Measurements from ENCODE around the gene PARD3. TPM values are rescaled to one million over a fixed set of nuclear protein-coding genes. Genes with fewer than 3 reads are reported as not detected.
"Not testable (repeated sequence)": the region's sequence is repeated elsewhere in the genome, so short reads cannot be mapped to it uniquely, and the experiment has no call there.

PARD3 gene
- total RNA-seq, 1 donor from 2014 or later = 39.6 TPM

DNA sequence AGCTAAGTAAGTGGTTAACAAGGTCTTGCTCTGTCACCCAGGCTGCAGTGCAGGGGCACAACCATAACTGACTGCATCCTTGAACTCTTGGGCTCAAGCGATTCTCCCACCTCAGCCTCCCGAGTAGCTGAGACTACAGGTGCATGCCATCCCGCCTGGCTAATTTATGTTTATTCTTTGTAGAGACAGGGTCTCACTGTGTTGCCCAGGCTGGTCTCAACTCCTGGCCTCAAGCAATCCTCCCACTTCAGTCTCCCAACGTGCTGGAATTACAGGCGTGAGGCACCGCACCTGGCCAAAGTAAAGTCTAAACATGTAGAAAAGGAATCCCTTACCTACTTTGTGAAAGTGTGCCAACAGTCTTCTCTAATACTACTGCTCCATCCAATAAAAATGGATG, 17.9 kb downstream of the PARD3 start:
- DNase-seq (ENCODE audit: low spot score) = no peak

DNA sequence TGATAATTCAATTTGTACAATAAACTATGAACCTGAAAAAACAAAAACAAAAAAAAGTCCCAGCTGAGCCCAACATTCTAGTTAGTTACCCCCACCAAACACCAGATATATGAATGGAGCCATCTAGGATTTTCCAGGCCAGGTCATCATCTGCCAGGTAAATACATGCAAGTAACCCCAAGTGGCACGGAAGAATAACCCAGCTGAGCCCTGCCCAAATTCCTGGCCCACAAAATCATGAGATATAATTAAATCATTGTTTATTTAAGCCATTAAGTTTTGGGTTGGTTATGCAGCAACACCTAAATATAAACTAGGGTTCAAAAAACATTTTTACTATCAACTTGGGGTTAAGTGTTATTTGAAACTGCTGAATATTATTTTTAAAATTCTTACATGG, 19.0 kb downstream of the PARD3 start:
- DNase-seq (ENCODE audit: low spot score) = no peak

- no peak for DNase-seq (ENCODE audit: low spot score)
These were observed 19.8 kb downstream of the PARD3 start for GRCh38 chr10:34795334-34795733.

DNA sequence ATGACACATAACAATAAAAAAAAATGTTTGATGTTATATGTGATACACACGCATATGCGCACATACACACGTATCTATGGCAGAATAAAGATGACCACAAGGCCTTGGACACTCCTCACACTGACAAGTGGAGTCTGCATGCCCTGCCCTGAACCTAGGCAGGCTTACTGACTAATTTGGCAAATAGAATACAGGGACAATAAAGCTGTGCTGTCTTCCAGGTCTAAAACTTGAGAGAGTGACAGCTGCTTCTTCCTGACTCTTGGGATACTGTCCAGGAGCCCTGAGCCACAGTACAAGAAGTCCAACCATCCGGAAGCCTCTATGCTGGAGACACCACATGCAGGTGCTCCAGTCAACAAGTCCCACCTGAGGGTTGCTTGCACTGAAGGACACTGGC, 20.3 kb downstream of the PARD3 start:
- DNase-seq (ENCODE audit: low spot score) = no peak

- not testable (repeated sequence) for DNase-seq (ENCODE audit: low spot score)
These were observed 21.5 kb downstream of the PARD3 start for GRCh38 chr10:34793581-34793980.

GRCh38 chr10:34792881-34793280, 22.2 kb downstream of the PARD3 start:
- no peak for DNase-seq (ENCODE audit: low spot score)

DNA sequence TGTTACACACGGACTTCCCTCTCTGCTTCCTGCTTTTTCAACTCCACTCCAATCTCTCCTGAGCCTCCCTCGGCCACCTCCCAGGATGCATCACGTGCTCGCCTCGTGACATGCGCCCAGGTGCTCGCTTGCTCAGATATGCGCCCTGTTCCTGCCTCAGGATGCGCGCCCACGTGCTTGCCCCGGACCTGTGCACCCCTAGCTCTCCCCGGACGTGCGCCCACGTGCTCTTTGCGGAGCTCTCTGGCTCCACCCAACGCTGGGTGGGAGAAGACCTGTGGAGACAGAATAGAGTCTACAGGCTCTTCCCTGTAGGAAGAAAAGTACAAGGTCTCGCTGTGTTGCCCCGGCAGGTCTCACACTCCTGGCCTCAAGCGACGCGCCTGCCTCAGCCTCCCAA, 23.1 kb downstream of the PARD3 start:
- no peak for DNase-seq (ENCODE audit: low spot score)

GRCh38 chr10:34791228-34791627, 23.9 kb downstream of the PARD3 start:
- DNase-seq (ENCODE audit: low spot score) = no peak

DNA sequence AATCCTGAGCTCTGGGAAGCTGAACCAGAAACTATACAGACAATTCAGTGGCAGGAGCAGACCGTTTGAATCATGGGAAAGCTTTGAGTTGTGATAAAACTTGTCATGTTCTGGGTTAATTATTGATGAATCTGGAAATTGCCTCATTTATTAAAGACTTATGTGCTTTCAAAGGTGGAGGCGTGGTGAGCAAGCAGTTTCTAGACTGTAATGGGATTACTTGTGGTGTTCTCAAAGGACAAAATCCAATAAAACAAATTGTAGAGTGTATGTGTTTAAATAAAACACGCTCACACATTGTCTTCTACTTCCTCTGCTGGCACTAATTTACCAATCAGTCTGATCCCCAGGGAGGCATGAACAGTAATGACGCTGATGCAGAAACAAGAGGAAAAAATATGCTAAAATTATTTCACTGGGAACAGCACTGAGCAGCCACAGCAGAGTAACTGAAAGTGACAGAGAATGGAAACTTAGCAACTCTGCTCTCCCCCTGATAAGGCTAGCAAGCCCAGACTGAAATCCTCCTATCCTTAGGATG, 25.1 kb downstream of the PARD3 start:
- DNase-seq (ENCODE audit: low spot score) = peak; percentile 34

DNA sequence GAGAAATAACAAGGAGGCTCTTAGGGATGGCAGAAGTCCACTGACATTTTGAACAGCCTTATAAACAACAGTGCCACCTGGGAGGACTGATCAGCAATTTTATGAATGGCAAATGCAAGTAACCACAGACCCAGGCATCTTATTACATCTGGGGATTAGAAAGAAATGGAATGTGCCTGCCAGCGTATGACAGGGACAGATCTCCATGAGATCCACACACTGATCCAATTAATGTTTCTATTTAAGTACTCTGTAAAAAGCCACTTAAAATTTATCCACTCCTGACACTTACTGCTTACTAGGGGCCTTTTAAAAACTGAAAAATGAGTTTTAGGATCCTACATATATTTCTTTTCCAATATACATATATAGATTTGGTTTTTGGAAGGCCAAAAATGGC, 28.6 kb downstream of the PARD3 start:
- no peak for DNase-seq (ENCODE audit: low spot score)

GRCh38 chr10:34781711-34782110, 33.4 kb downstream of the PARD3 start:
- DNase-seq (ENCODE audit: low spot score) = no peak

- no peak for DNase-seq (ENCODE audit: low spot score)
These were observed 34.2 kb downstream of the PARD3 start for GRCh38 chr10:34780818-34781380.

DNA sequence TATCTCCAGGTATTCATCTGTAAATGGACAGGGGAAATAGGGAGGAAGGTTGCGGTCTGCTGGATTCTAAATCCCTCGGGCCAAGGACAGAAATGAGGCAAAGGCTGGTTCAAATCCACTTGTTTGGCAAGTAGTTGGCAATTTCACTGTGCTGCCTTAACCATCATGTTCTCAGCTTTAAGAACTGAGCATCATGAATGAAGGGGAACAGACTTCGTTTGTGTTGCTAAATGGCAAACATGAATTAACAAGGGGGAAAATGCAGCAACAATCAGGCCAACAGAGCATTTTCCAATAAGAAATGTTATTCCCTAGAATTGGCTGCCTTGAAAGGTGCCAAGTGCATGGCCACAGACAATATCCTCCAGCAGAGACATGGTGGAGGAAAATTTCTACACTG, 36.9 kb downstream of the PARD3 start:
- no peak for DNase-seq (ENCODE audit: low spot score)

GRCh38 chr10:34776090-34776690, 38.9 kb downstream of the PARD3 start:
- DNase-seq (ENCODE audit: low spot score) = no peak

DNA sequence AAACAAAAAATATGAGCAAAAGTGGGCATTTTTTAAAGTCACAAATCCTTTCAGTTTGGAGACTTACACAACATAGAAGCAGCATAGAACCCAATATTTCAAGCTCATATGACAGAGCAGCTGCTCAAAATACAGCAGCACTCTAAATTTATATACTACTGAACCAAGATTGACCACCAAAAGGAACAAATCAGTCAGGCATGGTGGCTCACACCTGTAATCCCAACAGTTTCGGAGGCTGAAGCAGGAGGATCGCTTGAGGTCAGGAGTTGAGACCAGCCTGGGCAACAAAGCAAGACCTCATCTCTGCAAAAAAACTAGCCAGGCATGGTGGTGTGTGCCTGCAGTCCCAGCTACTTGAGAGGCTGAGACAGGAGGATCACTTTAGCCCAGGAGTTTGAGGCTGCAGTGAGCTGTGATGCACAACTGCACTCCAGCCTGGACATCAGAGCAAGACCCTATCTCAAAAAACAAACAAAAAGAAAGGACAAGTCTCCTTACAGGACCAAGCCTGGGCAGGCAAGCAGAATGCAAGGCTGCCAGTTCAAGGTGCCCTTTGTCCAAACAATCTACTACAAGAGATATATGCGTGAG, 40.0 kb downstream of the PARD3 start:
- no peak for DNase-seq (ENCODE audit: low spot score)

GRCh38 chr10:34773636-34774630, 41.2 kb downstream of the PARD3 start:
- no peak for DNase-seq (ENCODE audit: low spot score)

DNA sequence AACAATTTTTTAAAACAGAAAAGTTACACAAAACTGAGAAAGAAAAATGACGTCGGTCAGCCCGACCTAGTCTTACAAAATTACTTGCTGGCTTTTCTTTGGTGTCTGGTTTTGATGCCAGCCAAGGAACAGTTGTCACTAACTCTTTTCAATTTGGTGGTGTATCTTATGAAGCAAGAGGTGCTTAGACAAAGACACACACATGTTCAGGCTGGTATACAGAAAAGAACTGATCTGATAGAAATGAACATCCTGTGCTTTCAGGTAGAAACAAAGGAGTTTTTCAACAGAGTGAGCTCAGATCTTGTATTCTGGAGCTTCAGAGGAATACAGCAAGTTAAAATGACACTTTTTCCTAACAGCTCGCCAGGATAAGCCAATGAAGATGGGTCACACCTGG, 43.6 kb downstream of the PARD3 start:
- DNase-seq (ENCODE audit: low spot score) = no peak

- DNase-seq (ENCODE audit: low spot score) = no peak
These were observed 44.0 kb downstream of the PARD3 start for GRCh38 chr10:34771106-34771505.

GRCh38 chr10:34769899-34770298, 45.2 kb downstream of the PARD3 start:
- no peak for DNase-seq (ENCODE audit: low spot score)

- DNase-seq (ENCODE audit: low spot score) = no peak
These were observed 46.1 kb downstream of the PARD3 start for GRCh38 chr10:34768972-34769330.

- DNase-seq (ENCODE audit: low spot score) = peak; percentile 81
These were observed 46.7 kb downstream of the PARD3 start for GRCh38 chr10:34768261-34768971.

All from mucosa of gallbladder (tissue), 1 donor.